Left renal cortex interstitium (tissue), 4 donors: ENCODE data around the gene LSS. TPM values are rescaled to one million over a fixed set of nuclear protein-coding genes. Genes with fewer than 3 reads are reported as not detected.
"Not testable (repeated sequence)": the region's sequence is repeated elsewhere in the genome, so short reads cannot be mapped to it uniquely, and the experiment has no call there.

ENCODE experiments used
- DNase-seq, 4 donors: peaks; one replicate each; pipeline ENCODE4 v3.0.0-alpha.2; 2013; ENCODE audit warnings: low read depth in 4 of 4, low spot score in 2 of 4, missing footprints in 1 of 4
- polyA plus RNA-seq, 4 donors: library from polyadenylated mRNA; unstranded; fragments of 120-200 nt; gene quantifications; one replicate each; pipeline ENCODE4 v1.2.1, GENCODE V29; 2013; ENCODE audit not compliant: insufficient read length in 4 of 4

The LSS gene
- polyA plus RNA-seq, 4 donors: 24.6 to 57.0 (median 41.4) TPM

GRCh38 chr21:46155514-46156377, 72.8 kb downstream of the LSS start, which contains the start of gene FTCD:
FTCD (minus strand) TSS chr21:46155579; CDS start chr21:46155523, 56 bp downstream.
- DNase-seq: no peak

- DNase-seq: no peak
Measured at GRCh38 chr21:46154955-46155513, 73.5 kb downstream of the LSS start.

DNA sequence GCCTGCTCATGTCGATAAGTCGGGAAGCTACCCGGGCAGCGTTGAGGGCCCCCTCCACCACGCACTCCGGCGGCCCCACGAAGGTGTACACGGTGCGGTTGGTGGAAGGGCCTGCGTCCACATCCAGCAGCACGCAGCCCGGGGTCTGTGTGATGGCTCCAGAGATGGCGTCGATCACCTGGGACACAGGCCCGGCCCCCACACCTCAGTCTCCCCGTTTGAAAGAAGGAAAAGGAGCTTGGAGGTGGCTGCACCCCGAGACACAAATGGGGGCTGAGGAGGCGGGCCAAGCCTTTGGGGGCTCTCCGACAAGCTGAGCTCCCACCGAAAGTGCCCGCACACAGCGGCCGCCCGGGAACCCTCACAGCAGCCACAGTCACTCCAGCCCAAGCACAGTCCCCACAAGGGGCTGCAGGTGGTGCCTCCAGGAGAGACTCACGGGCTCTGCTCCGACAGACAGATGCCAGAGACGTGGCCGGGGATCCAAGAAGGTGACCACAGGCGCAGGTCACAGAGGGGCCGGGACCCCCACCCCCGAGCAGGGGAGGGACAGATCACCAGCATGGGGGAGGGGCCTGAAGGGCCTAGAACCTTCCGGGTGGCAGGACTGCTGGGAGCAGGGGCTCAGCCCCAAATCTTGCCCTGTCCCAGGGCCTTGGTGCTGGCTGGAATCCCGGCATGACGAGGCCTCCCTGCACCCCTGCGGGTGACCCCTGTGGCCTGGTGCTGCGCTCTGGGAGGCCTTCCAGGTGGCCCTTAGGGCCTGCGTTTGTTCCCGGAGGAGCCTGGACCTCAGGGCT, 74.2 kb downstream of the LSS start:
- DNase-seq: no peak

DNA sequence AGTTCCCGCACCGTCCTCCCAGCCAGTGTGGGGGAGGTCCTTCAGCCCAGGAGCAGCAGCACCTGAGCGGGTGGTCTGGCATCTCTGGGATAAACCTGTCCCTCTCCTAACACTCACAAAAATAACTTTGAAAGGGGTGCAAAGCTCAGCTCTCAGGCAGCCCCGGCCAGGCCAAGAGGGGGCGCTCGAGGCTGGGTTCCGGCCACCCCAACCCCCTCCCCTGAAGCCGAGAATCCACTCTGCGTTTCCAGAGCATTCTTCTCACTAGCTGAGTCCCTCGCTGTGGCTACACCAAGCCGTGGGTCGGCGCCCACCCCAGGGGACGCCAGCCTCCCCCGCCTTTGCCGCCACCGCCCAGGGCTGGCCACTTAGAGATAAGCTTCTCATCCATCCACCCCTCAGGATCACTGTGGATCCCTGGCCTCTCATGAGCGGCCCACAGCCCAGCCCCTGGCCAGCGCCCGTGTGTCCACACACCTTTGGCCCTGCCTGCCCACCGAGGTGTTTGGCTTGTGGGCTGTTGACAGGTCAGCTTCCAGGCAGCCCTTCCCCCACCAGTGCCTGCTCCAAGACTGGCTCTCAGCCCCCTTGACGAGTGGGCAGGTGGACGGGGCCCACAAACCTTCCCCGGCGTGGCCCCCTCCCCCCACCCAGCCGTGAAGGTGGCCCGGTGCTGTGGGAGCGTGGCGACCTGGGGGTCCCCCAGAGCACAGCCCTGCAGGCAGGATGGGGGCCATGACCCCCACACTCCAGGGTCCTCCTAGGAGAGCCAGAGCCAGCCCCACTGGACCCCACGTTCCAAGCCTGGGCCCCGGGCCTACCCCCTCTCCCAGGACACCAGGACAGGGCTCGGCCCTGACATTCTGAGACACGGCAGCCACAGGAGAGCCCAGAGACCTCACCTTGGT, 75.1 kb downstream of the LSS start:
- DNase-seq: no peak

DNA sequence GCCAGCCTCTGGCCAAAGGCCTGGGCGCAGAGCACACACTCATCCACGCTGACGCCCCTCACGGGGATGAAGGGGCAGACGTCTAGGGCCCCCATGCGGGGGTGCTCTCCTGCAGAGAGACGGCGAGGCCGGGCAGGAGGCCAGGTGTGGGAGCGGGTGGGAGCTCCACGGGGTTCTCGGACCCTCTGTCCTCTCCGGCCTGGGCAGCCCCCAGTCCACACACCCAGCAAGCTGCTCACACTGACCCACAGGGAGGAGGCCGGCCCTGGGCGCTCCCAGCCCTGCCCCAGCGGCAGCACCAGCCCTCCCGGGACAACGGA, 75.7 kb downstream of the LSS start:
- no peak for DNase-seq

- no peak for DNase-seq
Measured at GRCh38 chr21:46151989-46152926, 76.3 kb downstream of the LSS start.

- no peak for DNase-seq
Measured at GRCh38 chr21:46151261-46151988, 77.1 kb downstream of the LSS start.

DNA sequence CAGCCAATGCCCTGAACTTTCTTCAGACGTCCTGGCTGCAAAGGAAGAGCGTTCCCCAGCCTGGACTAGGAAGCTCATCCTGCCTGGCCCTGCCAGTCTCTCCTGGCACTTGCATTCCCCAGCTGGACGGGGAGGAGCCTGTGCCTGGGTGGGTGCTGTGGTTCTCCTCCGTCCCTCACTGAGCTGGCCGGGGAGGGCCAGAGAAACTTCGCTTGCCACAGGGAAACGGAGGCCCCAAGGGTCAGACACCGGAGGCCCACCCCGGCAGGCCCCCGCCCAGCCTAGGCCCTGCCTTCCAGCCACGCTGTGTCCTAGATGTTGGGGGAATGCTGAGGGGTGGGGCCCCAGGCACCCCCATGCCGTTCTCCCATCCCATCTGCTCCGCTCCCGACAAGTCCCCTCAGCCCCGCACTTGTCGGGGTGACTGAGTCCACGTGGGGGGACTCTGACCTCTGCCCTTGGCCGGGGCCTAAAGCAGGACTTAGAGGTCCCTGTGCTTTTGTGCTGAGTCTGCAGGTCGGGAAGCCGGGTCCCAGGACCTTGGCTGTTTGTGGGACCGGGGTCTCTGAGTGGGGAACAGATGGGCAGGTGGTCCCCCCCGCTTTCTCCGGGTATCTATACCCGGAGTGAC, 78.0 kb downstream of the LSS start:
- DNase-seq: no peak

DNA sequence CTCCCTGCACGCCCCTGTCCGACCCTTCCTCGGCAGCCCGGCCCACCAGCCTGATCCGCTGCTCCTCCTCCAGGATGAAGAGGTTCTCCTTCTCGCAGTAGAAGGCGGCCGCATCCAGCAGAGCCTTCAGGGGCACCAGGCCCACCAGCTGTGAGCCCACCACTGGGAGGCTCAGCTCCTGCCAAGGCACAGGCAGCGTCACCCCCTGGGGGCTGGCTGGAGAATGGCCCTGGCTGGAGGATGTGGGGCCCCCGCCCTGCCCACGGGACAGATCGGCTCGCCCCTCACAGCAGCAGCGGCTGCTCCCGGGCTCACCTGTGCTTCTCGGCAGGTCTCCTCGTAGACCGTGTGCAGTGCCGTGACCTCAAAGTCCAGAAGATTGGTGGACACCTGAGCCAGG, 78.5 kb downstream of the LSS start:
- DNase-seq: no peak

DNA sequence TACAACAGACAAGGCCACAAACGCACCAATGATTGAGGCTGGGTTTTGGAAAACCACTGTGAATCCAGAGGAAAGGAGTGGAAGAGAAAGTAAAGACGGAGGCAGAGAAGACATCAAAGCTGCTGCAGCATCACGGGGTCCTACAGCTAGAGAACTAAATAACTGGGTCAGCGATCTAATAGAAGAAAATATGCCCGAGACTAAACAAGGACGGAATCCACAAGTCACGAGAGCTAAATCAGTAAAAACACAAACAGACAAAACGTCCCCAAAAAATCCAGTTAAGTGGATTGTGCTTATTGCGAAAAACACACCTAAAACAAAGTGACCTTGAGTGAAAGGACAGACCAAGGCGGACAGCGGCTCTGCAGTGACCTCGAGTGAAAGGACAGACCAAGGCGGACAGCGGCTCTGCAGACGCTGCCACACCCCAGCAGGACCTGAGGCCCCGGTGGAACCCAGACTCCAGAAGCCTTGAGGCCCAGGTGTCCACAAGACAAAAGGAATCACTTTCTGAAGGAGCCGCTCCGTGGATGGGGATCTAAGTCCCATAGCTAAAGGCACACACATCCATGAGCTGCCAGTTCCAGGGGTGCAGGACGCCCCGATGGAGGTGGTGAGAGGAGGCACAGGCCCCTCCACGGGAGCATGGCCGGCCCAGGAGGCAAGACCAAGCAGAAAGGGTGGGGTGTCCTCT, 79.2 kb downstream of the LSS start:
- DNase-seq: no peak

- no peak for DNase-seq
Measured at GRCh38 chr21:46148106-46148505, 80.5 kb downstream of the LSS start.

GRCh38 chr21:46147429-46147828, 81.1 kb downstream of the LSS start:
- not testable (repeated sequence) for DNase-seq

- no peak for DNase-seq
Measured at GRCh38 chr21:46146856-46147255, 81.7 kb downstream of the LSS start.

GRCh38 chr21:46145840-46146691, 82.5 kb downstream of the LSS start:
- no peak for DNase-seq

- no peak for DNase-seq
Measured at GRCh38 chr21:46145159-46145839, 83.3 kb downstream of the LSS start.

DNA sequence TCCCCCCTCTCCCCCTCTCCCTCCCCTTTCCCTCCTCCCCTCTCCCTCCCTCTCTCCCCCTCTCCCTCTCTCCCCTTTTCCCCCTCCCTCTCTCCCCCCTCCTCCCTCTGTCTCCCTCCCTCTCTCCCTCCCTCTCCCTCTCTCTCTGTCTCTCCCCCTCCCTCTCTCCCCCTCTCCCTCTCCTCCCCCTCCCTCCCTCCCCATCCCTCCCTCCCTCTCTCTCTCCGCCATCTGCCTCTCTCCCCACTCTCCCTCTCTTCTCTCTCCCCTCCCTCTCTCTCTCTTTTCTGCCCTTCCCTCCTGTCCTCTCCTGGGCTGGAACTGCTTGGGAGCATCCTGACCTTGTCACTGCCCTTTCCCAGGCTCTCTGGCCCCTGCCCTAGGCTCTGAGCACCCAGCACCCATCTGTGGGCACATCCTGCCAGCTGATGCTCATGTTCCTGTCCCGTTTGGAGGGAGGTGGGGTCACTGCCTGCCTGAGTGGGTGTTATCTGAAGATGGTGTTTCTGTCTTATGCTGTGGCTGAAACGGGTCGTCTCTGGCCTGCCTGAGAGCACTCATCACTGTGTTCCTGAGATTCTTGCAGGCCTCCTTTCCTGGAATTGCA, 84.0 kb downstream of the LSS start:
- DNase-seq: no peak
